Right lobe of liver (tissue), 6 donors: Measurements from ENCODE around the gene APP. TPM values are rescaled to one million over a fixed set of nuclear protein-coding genes. Genes with fewer than 3 reads are reported as not detected.
"Not testable (repeated sequence)": the region's sequence is repeated elsewhere in the genome, so short reads cannot be mapped to it uniquely, and the experiment has no call there.

Source experiments
- ATAC-seq, 4 donors: fragments of 200-7000 bp; cut with Tn5 transposase; one replicate each; pipeline ENCODE4 v1.9.1; 2020; ENCODE audit warnings: mild to moderate bottlenecking in 4 of 4, moderate library complexity in 4 of 4
- DNase-seq, 3 donors: peaks; one replicate each; pipeline ENCODE4 v3.0.0-alpha.2; 2020
- H3K27ac ChIP-seq, 3 donors: fragments of 200-600 bp; one replicate each; pipeline ENCODE4 v1.8.0; 2022
- H3K27me3 ChIP-seq, 2 donors: fragments of 200-600 bp; one replicate each; pipeline ENCODE4 v1.8.0; 2022
- H3K36me3 ChIP-seq, 4 donors: fragments of 200-600 bp; sonication (generic) in 1 of 4; one replicate each; pipeline versions ENCODE4 v1.5.1 to v1.8.0; 2017 to 2022; ENCODE audit warnings: control low read depth in 1 of 4
- H3K4me1 ChIP-seq, 4 donors: fragments of 200-600 bp; sonication (generic) in 1 of 4; one replicate each; pipeline versions ENCODE4 v1.5.1 to v1.8.0; 2017 to 2022; ENCODE audit warnings: control low read depth in 1 of 4
- H3K4me3 ChIP-seq, 3 donors: fragments of 200-600 bp; one replicate each; pipeline ENCODE4 v1.8.0; 2022
- H3K9me3 ChIP-seq, 4 donors: fragments of 200-600 bp; sonication (generic) in 1 of 4; one replicate each; pipeline versions ENCODE4 v1.5.1 to v1.8.0; 2017 to 2022; ENCODE audit warnings: control low read depth in 1 of 4
- POLR2A ChIP-seq: fragments of 450-650 bp; IDR thresholded peaks from one replicate; pipeline ENCODE4 v1.6.1; 2017; ENCODE audit warnings: antibody characterized with exemption, mild to moderate bottlenecking
- WGBS: methylation state at CpG from one replicate; pipeline ENCODE4 v1.1.6; 2018; ENCODE audit warnings: low coverage, low lambda C conversion rate; ENCODE audit not compliant: insufficient coverage; ENCODE audit errors: missing lambda C conversion rate; 5-methylcytosine and 5-hydroxymethylcytosine counted together
- intact Hi-C, 2 donors: fragments of 100-400 bp; cut with DNase I; formaldehyde crosslinking; loops; one replicate each; pipeline versions ENCODE4 v1.11.2 to v1.14.1; 2022
- total RNA-seq, 6 experiments: library from RNA; depleted of rRNA in 2 of 6; stranded (reverse); fragments of >200 nt in 2 of 6; fragmentation: NEBNext Ultra II Directional in 3 of 6; extraction: Animal tissue kit (Norgen Biotek cat#: 25700) in 3 of 6; gene quantifications; one replicate each; pipeline versions ENCODE4 v1.1.0 to v1.2.4, GENCODE V29; 2016 to 2023
- TF ChIP-seq, protein P1 (sequence below), 4 donors: fragments of 200-600 bp in 3 of 4; fragments of 450-650 bp in 1 of 4; IDR thresholded peaks; one replicate each; pipeline versions ENCODE4 v1.5.1 to v1.8.0; 2016 to 2022; ENCODE audit warnings: antibody characterized with exemption in 4 of 4, mild to moderate bottlenecking in 2 of 4
- donor health status: DM: no; HTN: yes; CAD: no.
- donor health status: DM: no; HTN: no; CAD: no.
- donor health status: DM: no; HTN: no; CAD: no.
- donor health status: DM: no; HTN: yes; CAD: no.
- donor health status: DM: no; HTN: yes; CAD: no.

The APP gene
- total RNA-seq, 6 experiments from 2014 or later, result 127 to 262 (median 208) TPM

DNA sequence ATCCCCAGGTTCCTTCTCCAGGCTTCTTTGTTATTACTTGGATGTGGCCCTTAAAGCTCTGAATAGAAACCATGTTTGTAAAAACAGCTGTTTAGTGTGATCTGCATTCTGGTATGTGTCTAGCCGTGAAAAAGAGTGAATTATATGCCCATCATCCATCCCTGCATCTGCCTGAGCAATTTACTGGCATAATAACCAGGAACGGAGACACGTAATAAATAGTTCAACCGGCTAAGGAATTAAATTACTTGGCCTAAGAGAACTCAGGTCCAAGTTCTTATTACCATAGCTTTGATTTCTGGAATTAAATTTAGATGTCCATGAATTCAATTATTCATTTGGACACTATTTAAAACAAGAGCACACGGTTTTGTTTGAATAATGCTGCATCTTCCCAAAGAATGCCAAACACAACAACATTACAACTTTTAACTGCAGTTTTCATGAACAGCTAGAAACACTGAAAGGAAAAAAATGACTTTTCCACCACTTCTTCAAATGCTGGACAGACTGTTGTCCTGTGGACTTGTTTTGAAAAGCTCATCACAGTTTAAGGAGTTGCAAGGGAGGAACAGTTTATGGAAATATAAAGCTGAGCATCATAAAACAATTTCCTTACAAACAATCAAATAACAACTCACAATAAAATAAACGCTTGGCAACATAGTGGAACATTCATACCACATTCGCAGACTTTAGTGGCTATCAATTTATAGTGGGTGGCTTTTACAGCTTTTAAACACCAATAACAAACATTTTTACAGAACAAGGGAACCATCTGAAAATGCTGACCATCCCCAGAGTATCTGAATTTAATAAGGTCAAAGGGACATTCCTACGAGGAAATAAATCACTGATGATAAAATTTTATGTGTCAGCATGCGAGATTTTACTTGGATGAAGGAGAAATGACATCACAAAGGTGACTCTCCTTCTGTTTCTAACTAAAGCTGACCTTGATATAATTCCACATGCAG lies 144.7 kb downstream of the APP start:
- no peaks in the 10 kb centered on the region for H3K9me3 ChIP-seq
- intact Hi-C loops, result no loop called here
- H3K36me3 ChIP-seq, result peaks cover 0 to 8% (median 3%) of the 10 kb centered on the region in 4 donors
- H3K4me3 ChIP-seq, result no peak overlapping the region
- TF ChIP-seq, protein P1, sequence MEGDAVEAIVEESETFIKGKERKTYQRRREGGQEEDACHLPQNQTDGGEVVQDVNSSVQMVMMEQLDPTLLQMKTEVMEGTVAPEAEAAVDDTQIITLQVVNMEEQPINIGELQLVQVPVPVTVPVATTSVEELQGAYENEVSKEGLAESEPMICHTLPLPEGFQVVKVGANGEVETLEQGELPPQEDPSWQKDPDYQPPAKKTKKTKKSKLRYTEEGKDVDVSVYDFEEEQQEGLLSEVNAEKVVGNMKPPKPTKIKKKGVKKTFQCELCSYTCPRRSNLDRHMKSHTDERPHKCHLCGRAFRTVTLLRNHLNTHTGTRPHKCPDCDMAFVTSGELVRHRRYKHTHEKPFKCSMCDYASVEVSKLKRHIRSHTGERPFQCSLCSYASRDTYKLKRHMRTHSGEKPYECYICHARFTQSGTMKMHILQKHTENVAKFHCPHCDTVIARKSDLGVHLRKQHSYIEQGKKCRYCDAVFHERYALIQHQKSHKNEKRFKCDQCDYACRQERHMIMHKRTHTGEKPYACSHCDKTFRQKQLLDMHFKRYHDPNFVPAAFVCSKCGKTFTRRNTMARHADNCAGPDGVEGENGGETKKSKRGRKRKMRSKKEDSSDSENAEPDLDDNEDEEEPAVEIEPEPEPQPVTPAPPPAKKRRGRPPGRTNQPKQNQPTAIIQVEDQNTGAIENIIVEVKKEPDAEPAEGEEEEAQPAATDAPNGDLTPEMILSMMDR (IDR thresholded peaks at IDR 0.05), result no peak
- TF ChIP-seq POLR2A, result no peak
- no peak for DNase-seq
- 74% methylated on average over 9 of the region's 9 CpGs for WGBS
- H3K4me1 ChIP-seq, result no peaks in the 10 kb centered on the region
- H3K27ac ChIP-seq, result no peak overlapping the region
- no peaks in the 10 kb centered on the region for H3K27me3 ChIP-seq
- no peak for ATAC-seq

GRCh38 chr21:26023406-26023805 lies 147.2 kb downstream of the APP start:
- H3K4me1 ChIP-seq, H3K27ac ChIP-seq, intact Hi-C loops, H3K4me3 ChIP-seq, H3K9me3 ChIP-seq, H3K27me3 ChIP-seq, H3K36me3 ChIP-seq, ATAC-seq, DNase-seq: not testable (repeated sequence)
- no CpG with 5 or more reads among the region's 4 CpGs for WGBS

DNA sequence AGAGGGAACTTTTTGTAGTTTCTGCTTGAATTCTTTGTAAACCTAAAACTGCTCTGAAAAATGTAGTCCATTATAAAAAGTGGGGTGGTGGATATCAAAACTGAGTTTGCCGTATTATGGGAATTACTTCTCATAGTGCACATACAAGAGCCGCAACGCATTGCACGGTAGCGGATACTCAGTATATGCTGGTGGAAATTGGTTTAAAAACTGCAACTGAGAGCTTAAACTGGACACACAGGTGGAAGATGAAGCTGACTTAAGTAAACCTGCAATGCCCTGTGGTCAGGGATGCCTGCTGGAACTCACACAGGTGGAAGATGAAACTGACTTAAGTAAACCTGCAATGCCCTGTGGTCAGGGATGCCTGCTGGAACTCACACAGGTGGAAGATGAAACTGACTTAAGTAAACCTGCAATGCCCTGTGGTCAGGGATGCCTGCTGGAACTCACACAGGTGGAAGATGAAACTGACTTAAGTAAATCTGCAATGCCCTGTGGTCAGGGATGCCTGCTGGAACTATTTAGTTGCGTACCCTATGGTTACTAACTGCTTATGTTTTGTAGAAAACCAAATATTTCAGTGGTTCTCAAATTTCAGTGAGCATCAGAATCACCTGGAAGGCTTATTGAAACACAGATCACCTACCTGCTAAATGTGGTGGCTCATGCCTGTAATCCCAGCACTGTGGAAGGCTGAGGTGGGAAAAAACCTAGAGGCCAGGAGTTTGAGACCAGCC lies 147.8 kb downstream of the APP start:
- DNase-seq, H3K27me3 ChIP-seq, H3K4me1 ChIP-seq, H3K9me3 ChIP-seq, H3K4me3 ChIP-seq, intact Hi-C loops, H3K27ac ChIP-seq, H3K36me3 ChIP-seq, ATAC-seq: not testable (repeated sequence)
- 83% methylated on average over 6 of the region's 6 CpGs for WGBS

- intact Hi-C loops, result no loop called here
- H3K27ac ChIP-seq, result no peak overlapping the region
- 67% methylated on average over 1 of the region's 1 CpG for WGBS
- no peak for DNase-seq
- H3K4me1 ChIP-seq, result no peaks in the 10 kb centered on the region
- no peak overlapping the region for H3K4me3 ChIP-seq
- H3K9me3 ChIP-seq, result no peaks in the 10 kb centered on the region
- no peaks in the 10 kb centered on the region for H3K27me3 ChIP-seq
- TF ChIP-seq, protein P1 (IDR thresholded peaks at IDR 0.05), result no peak
- TF ChIP-seq POLR2A, result no peak
- ATAC-seq, result no peak
- H3K36me3 ChIP-seq, result peaks cover 0 to 8% (median 3%) of the 10 kb centered on the region in 4 donors
Observed at GRCh38 chr21:26020510-26020909, 150.1 kb downstream of the APP start.

DNA sequence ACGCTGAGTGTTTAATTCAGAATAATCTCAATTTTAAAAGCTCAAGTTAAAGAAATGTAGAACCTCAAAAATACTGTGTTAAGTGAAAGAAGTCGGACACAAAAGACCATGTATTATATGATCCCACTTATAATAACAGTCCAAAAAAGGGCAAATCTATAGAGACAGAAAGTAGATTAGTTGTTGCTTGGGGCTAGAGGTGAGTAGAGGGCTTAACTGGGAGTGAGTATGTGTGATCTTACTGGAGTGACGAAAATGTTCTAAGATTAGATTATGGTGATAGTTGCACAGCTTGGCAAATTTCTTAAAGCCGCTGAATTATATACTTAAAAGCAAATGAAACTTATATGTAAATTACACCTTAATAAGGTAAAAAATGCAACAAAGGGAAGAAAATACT lies 150.5 kb downstream of the APP start:
- Histone ChIP-seq H3K4me3 (no peak overlapping the region), H3K36me3 (peaks cover 0 to 8% (median 3%) of the 10 kb centered on the region in 4 donors), H3K27ac (no peak overlapping the region), H3K27me3 (no peaks in the 10 kb centered on the region), H3K4me1 (no peaks in the 10 kb centered on the region), H3K9me3 (no peaks in the 10 kb centered on the region)
- intact Hi-C loops, result no loop called here
- ATAC-seq, result no peak
- no peak for TF ChIP-seq POLR2A
- TF ChIP-seq, protein P1 (IDR thresholded peaks at IDR 0.05), result no peak
- DNase-seq, result no peak
- 94% methylated on average over 4 of the region's 4 CpGs for WGBS
